CD4-positive, alpha-beta T cell treated with Interleukin-4 for 1 hour (primary cell): ENCODE results near the gene PAXX.

Experiments used
- DNase-seq, 2 donors: peaks; one replicate each; pipeline ENCODE4 v3.0.0-alpha.2; 2020 to 2022

Gene PAXX

GRCh38 chr9:137006116-137007003, 14.1 kb downstream of the PAXX start:
- DNase-seq, result no peak

DNA sequence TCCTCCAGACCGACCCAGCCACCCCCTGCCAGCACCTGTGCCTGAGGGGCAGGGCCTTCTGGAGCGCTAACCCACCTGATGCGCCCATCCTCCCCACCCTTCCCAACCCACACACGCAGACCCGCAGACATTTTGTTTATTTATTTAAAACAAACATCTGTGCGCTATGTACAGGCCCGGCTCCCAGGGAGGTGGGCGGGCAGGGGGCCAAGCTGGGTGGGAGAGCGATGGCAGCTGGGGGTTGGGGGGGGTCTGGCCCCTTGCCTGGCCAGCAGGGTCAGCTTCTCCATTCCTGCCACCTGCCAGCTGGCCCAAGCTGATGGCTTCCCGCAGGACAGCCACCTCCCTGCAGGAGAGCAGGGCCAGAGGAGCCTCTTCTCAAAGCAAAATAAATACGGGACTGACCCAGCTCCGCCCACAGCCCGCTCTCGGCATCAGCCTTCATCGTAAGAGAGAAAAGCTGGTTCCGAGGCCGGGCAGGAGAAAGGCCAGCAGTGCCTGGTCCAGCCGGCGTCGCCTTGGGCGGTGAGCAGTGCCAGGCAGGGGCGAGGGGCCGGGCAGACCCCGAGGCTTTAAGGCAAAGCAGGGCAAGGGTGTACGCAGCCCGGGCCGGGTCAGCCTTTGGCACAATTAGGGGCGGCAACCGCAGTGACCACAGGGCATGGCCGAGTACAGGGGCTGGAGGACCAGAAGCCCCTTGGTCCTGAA, 15.0 kb downstream of the PAXX start:
- DNase-seq, result no peak

DNA sequence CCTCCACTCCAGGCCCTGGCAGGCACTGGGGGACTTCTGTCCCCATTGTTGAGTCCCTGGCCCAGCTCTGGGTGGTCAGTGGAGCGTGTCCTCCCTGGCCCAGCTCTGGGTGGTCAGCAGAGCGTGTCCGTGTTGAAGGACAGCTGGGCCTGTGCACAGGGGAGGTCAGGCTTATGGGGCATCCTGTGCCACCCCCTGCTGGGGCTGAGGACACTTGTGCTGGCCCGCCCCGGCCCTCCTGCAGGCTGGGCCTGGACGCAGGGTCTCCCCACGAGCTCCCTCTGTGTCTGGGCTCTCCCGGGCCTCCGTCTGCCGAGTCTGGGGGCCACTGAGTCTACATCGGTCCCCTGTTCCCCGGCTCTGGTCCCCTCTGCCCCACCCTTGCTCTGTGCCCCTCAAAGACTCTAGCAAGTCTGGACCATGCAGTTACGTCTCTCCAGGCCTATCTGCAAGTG, 15.6 kb downstream of the PAXX start:
- no peak for DNase-seq

DNA sequence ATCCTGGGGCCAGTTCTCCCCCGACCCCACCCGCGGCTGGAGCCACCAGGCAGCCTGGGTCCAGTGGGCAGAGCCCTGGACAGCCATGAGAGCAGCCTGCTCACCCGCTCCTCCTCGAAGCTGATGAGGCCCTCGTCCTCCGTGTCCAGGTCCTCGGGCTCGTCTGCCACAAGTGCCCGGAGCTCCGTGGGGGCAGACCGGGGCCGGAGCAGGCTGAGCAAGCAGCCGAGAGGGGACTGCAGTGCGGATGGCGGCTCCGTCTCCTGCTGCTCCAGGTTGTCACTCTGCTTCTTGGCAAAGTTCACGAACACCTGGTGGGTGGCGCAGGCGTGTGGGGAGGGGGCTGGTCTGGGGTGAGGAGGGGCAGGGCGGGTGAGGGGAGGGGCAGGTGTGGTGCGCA, 16.1 kb downstream of the PAXX start:
- DNase-seq, result no peak

GRCh38 chr9:137009217-137009616, 17.0 kb downstream of the PAXX start:
- DNase-seq, result no peak

DNA sequence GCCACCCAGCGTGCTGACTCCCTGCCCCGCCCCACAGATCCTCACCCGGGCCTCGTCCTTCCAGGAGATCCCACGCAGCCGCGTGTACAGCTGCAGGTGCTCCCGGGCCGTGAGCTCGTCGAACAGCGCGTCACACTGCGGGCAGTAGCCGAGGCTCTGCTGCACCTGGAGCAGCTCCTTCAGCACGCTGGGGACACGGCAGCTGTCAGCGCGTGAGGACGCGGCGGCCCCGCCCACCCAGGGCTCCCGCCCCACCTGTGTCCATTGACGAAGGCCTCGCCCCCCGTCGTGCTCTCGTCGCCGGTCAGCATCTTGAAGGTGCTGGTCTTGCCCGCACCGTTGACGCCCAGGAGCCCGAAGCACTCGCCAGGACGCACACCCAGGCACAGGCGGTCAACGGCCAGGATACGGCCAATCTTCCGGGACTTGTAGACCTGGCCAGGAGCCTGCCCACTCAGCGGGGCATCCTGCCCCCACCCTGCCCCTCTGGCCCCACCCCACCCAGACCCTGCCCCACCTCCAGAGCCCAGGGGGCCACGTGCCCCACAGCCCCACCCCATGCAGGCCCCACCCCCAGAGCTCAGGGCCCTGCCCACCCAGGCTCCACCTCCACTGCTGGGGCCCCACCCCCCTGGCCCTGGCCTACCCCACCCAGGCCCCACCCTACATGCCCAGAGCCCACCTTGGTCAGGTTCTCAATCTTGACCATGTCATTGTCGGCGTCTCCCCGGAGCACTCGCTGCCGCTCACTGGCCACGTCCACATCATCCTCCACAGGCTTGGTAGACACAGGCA, 17.9 kb downstream of the PAXX start:
- DNase-seq, result no peak

- no peak for DNase-seq
Observed at GRCh38 chr9:137011156-137011555, 18.9 kb downstream of the PAXX start.

GRCh38 chr9:137011907-137012675, 19.9 kb downstream of the PAXX start:
- no peak for DNase-seq

- no peak for DNase-seq
Observed at GRCh38 chr9:137012694-137013570, 20.7 kb downstream of the PAXX start.

DNA sequence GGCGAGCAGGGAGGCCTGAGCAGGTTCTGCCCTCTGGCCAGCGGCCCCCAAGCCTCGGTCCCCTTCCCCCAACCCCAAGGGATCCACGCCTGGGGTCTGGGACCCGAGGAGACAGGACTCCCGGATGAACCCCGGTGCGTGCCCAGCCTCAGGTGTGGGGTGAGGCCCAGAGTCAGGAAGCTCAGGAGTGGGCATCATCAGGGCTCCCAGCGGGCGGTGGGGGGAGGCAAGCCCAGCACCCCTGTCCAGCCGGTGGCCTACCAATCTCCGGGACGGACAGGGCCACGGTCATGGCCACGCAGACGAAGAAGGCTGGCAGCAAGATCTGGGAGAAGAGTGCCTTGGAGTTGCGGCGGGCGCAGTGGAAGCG, 21.3 kb downstream of the PAXX start:
- DNase-seq, result no peak

DNA sequence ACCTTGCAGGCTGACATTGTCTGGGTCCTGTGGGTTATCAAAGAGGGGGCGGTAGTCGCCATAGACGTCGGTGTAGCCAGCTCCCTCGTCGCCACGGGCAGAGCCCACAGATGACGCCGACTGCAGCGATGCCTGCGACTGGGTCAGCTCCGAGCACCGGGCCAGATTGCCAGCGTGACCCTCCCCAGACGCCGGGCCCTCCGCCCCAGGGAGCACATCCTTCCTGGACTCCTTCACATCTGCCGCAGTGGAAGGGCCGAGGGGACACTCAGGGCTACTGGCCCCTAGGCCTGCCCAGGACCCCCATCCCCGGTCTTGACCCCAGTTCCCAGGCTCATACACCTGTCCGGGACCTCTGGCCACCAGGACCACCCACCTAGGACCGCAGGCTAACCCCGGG, 21.9 kb downstream of the PAXX start:
- no peak for DNase-seq

- no peak for DNase-seq
Observed at GRCh38 chr9:137014776-137015539, 22.7 kb downstream of the PAXX start.

DNA sequence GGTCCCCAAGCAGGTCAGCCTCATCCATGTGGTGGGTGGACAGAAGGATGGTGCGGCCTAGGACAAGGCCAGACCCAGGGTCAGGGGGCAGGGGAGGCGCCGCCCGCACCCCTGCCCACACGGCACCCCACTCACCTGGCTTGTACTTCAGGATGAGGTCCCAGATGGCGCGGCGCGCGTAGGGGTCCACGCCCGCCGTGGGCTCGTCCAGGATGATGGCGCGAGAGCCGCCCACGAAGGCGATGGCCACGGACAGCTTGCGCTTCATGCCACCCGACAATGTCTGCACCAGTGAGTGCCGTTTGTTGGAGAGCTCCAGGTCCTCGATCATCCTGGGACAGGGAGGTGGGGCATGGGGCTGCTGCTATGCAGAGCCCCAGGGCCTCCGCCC, 23.3 kb downstream of the PAXX start:
- DNase-seq, result no peak

GRCh38 chr9:137015976-137016375, 23.8 kb downstream of the PAXX start:
- DNase-seq, result no peak

DNA sequence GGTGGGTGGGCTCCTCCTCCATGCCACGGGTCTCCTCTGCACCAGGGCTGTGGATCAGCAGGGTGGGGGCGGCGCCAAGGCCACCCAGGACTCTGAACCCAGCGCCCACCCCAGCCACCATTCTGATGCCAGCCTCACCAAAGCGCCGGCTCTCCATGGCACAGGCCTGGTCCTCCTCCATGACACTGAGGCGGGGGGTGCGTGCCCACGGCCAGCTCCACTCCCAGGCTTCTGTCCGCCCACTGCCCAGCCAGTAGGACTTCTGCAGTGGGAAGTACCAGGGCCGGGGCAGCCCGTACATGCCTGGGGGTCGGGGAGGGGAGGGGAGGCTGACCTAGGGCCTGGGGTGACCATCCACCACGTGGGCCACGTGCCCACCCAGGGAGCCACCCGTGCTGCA, 24.2 kb downstream of the PAXX start:
- no peak for DNase-seq

DNA sequence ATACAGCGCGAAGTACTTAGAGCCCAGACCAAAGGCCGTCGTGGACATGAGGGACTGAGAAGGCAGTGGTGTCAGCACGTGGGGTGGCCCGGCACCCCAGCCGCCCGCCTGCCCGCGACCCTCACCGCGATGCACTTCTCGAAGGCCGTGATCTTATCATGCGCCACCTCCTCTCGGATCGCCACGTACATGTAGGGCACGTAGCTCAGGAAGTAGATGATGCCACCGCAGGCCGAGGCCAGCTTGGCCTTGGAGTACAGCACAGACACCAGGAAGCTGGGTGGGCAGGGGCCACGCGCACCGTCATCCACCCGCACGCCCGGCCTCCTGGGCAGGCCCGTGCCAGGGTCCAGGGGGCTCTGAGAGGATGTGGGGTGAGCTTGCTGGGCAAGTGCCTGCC, 24.8 kb downstream of the PAXX start:
- DNase-seq, result no peak

- no peak for DNase-seq
Observed at GRCh38 chr9:137017791-137018497, 25.7 kb downstream of the PAXX start.

- DNase-seq, result no peak
Observed at GRCh38 chr9:137018761-137019559, 26.7 kb downstream of the PAXX start.
